ENCODE measurements around the gene GPR4.
A peak's percentile ranks its signal among the peaks of the same experiment; 100 is the strongest.

Gene GPR4

GRCh38 chr19:45547211-45547770 lies 54.7 kb downstream of the GPR4 start:
- DNase-seq: no peak

GRCh38 chr19:45542234-45542668 lies 59.8 kb downstream of the GPR4 start:
- DNase-seq: peak; percentile 27
